ENCODE data around the gene NHSL2.
"Not testable (repeated sequence)": the region's sequence is repeated elsewhere in the genome, so short reads cannot be mapped to it uniquely, and the experiment has no call there.

- TF ChIP-seq, protein P1, sequence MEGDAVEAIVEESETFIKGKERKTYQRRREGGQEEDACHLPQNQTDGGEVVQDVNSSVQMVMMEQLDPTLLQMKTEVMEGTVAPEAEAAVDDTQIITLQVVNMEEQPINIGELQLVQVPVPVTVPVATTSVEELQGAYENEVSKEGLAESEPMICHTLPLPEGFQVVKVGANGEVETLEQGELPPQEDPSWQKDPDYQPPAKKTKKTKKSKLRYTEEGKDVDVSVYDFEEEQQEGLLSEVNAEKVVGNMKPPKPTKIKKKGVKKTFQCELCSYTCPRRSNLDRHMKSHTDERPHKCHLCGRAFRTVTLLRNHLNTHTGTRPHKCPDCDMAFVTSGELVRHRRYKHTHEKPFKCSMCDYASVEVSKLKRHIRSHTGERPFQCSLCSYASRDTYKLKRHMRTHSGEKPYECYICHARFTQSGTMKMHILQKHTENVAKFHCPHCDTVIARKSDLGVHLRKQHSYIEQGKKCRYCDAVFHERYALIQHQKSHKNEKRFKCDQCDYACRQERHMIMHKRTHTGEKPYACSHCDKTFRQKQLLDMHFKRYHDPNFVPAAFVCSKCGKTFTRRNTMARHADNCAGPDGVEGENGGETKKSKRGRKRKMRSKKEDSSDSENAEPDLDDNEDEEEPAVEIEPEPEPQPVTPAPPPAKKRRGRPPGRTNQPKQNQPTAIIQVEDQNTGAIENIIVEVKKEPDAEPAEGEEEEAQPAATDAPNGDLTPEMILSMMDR (conservative IDR thresholded peaks at IDR 0.05) = not testable (repeated sequence)
- TF ChIP-seq EZH2 (IDR thresholded peaks at IDR 0.05; ENCODE audit: low read depth) = not testable (repeated sequence)
These were observed 53.5 kb downstream of the NHSL2 start for GRCh38 chrX:71964184-71964583.

Measured in PC-9 (cell line).